CD4-positive, alpha-beta T cell treated with Interleukin-2 at 100 ng/mL for 4 hours (primary cell): ENCODE data around the gene SYNGR1.
"Not testable (repeated sequence)": the region's sequence is repeated elsewhere in the genome, so short reads cannot be mapped to it uniquely, and the experiment has no call there.

ENCODE experiments used
- DNase-seq: peaks from one replicate; pipeline ENCODE4 v3.0.0-alpha.2; 2020; ENCODE audit warnings: low spot score

Gene SYNGR1

DNA sequence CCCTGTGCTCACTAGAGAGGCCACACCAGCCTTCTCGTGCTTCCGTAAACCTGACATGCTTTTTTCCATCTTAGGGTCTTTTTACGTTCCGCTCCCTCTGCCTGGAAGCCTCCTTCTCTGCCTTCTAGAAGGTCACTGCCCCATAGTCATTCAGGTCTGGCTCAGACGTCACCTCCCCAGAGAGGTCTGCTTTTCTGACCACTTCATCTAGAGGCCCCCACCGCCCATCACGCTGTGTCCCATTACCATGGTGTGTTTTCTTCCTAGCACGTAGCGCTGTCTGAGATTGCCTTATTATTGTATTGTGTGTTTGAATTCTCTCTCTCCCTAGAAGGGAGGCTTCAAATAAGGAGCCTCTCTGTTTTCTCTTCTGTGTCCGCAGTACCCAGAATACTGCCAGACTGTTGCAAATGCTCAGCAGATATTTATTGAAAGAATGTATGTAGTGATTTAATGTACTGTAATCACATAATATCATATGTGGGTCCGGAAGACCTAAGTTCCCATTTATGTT, 59.8 kb downstream of the SYNGR1 start:
- no peak for DNase-seq

DNA sequence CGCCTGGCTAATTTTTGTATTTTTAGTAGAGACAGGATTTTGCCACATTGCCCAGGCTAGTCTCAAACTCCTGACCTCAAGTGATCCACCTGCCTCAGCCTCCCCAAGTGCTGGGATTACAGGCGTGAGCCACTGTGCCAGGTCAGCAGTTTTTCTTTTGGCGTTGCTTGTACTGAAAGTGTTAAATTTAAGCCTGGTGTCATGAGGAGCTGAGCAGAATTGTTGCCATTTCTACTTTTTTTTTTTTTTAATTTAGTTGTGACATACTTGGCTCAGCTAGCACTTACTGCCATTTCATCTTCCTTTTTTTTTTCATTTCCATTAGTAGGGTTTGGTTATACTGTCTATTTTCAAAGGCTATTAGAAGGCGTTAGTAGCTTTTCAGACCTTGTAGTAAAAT, 60.5 kb downstream of the SYNGR1 start:
- no peak for DNase-seq

DNA sequence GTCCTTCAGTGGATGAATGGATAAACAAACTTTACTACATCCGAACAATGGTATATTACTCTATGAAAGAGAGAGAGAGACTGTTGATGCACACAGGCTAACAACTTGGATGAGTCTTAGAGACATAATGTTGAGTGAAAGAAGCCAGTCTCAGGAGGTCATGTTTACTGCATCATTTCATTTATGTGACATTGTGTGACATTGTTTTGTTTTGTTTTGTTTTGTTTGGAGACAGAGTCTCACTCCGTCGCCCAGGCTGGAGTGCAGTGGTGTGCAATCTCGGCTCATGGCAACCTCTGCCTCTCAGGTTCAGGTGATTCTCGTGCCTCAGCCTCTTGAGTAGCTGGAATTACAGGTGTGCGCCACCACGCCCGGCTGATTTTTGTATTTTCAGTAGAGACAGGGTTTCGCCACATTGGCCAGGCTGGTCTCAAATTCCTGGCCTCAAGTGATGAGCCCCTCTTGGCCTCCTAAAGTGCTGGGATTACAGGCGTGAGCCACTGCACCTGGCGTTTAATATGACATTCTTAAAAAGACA, 62.1 kb downstream of the SYNGR1 start:
- not testable (repeated sequence) for DNase-seq

DNA sequence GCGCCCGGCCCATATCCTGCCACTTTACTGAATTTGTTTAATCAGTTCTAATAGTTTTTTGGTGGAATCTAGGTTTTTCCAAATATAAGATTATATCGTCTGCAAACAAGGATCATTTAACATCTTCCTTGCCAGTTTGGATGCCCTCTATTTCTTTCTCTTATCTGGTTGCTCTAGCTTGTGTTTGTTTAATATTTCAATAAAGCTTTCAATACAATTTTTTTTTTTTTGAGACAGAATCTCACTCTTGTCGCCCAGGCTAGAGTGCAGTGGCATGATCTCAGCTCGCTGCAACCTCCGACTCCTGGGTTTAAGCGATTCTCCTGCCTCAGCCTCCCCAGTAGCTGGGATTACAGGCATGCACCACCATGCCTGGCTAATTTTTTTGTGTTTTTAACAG, 63.4 kb downstream of the SYNGR1 start:
- DNase-seq: not testable (repeated sequence)

DNA sequence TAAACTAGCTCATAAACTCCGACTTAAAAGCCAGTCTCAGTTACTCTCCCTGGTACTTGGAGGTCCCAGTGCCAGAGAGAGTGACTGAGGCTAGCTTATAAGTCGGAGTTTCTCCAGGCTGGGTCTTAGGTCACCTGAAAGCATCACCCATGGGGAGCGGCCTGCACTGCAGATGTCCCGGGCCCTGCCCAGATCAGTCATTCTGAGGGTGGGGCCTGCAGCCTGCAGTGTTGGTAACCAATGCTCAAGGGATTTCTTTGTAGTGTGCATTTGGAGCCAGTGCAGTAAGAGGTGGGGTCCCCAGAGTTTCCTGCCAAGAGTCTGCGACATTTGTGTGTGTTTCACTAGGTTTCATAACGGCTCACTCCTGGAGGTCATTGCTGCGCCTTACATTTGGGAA, 64.6 kb downstream of the SYNGR1 start:
- DNase-seq: no peak

DNA sequence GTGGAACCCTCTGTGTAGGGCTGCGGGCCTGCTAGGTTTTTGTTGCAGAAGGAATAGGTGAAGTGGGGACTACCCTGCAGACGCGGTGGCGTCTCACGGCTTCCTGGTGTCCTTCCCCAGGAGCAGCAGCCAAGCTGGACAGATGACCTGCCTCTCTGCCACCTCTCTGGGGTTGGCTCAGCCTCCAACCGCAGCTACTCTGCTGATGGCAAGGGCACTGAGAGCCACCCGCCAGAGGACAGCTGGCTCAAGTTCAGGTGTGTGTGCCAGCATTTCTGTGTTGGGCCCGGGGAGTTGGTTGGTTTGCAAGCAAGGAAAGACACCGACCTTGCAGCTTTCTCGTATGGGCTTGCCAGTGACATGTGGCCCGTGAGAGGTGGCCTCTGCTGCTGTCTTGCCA, 65.1 kb downstream of the SYNGR1 start:
- no peak for DNase-seq

DNA sequence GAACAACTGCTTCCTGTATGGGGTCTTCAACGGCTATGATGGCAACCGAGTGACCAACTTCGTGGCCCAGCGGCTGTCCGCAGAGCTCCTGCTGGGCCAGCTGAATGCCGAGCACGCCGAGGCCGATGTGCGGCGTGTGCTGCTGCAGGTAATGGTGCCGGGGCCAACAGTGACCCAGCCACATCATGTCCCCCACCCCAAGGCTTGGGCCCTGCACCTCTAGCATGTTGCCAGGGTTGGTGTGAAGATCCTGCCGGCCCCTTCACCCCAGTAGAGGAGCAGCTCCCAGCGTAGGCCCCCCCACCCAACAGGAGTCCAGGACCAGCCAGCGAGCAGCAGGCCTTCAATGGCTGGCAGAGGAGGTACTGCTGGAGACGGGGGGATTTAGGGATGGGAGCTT, 65.7 kb downstream of the SYNGR1 start:
- DNase-seq: no peak

DNA sequence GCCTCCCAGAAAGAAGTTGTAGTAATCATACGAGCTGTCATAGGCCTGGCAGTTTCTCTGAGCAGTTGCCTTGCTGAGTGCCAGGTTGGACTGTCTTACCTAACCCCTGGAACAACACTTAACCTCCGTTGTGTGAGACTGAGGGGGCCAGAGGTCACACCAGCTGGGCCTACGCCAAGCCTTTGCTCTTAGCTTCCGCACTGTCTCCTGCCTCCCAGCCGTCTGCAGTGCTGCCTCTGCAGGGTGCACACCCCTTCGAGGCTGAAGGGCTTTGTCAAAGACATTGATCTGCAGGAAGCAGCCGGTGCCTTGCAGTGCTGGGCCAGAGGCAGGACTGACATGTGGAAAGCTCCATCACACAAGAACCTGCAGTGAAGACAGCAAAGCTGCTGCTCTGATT, 66.5 kb downstream of the SYNGR1 start:
- no peak for DNase-seq

DNA sequence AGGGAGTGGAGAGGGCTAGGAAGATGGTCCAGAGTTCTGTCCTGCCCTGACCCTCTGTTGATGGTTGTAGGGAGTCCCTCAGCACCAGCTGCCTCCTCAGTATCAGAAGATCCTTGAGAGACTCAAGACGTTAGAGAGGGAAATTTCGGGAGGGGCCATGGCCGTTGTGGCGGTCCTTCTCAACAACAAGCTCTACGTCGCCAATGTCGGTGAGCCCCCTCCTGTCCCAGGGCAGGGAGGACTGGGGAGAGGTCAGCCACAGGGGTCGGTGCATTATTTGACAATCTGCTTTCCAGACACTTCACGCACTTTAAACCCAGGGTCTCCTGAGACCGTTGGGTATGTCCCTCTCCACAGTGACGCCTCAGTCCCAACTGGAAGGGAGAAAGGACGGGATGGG, 67.8 kb downstream of the SYNGR1 start:
- DNase-seq: no peak

DNA sequence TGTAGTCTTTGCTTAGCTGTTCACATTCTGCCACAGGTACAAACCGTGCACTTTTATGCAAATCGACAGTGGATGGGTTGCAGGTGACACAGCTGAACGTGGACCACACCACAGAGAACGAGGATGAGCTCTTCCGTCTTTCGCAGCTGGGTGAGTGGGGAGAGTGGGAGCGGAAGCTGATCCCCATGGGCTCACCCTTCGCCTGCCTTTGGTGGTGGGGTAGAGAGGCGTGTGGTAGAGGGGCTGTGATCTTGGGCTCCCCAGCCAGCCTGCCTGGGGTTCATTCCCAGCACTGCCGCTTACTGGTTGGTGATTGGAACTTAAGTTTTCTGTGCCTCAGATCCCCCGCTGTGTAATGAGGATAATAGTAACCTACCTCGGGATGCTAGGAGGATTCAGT, 68.9 kb downstream of the SYNGR1 start:
- no peak for DNase-seq

DNA sequence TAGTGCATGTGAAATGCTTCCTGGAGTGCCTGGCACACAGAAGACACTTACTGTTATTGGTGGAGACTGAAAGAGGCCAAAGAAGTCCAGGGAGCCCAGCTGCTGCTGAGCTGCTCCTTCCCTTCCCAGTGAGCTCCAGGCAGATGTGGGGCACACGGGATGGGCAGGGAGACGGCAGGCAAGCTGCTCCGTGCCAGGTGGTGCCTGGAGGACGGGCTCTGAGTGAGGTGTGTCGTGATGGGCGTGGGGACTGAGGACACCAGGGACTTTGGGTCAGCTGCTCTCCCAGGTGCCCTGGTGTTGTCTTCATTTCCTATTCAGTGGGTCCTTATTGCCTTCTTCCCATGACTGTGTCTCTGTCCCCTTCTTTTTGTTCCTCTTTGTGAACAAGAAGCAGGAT, 69.3 kb downstream of the SYNGR1 start:
- no peak for DNase-seq

DNA sequence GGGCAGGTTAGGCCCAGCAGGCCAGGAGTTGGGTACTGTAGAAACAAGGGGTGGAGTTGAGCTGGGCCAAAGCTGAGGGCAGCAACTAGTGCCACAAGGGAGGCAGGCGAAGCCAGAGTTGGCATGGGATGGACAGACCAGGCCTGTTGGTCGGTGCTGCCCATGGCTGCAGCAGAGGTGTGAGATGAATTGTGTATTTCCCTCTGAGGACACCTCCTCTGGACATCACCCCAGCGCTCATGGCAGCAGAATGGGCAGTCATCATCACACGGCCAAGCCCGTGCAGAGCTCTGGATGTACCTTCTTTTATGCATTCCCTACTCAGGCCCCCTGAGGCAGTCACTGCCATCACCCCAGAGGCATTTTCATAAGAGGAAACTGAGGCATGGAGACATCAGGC, 70.1 kb downstream of the SYNGR1 start:
- DNase-seq: no peak

DNA sequence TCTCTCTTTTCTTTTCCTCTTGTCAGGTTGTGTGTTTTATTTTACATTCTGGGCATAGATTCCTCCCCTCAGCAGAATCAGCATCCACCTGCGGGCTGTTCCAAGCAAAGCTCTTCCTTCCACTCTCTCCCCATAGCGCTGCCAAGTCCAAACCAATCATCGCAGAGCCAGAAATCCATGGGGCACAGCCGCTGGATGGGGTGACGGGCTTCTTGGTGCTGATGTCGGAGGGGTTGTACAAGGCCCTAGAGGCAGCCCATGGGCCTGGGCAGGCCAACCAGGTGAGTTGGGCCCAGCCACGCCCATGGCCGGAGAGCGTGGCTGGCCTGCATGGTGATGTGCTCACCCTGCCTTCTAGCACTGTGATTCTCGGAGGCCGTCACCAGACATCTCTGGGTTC, 71.9 kb downstream of the SYNGR1 start:
- no peak for DNase-seq

DNA sequence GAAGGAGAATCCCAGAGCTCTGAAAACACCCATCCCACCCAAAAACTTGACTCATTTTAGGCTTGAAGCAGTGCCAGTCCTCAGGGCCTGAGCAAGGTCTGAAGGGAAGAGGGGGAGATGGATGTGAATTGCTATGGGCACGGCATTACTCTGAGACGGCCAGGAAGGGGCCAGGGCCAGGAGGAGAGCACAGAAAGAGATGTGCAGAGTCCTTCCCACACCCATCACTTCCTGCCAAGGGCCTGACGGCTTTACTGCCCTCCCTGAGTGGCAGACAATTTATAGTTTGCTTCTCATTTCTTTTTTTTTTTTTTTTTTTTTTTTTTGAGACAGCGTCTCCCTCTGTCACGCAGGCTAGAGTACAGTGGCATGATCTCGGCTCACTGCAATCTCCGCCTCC, 72.3 kb downstream of the SYNGR1 start:
- no peak for DNase-seq

DNA sequence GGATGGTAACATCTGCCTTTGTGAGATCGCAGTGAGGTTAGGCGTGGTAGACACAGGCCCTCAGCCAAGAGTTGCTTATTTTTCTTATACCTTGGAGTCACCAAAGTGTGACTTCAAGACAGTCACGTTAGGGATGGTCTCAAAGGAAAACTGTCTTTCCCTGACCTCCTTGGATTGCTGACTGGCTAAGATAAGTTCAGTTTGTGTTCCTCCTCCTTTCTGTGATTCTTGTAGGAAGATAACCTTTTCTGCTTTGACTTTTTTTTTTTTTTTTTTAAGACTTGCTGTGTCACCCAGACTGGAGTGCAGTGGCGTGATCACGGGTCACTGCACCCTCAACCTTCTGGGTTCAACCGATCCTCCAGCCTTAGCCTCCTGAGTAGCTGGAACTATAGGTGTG, 72.9 kb downstream of the SYNGR1 start:
- no peak for DNase-seq

DNA sequence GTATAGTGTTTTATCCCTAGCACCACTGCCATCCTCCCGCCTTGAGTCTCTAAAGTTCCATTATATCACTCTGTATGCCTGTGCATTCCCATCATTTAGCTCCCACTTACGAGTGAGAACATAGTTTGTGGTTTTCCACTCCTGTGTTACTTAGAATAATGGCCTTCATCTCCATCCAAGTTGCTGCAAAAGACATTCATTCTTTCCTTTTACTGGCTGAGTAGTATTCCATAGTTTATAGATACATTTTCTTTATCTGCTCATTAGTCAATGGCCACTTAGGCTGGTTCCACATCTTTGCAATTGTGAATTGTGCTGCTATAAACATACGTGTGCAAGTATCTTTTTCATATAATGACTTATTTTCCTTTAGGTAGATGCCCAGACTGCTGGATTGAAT, 74.2 kb downstream of the SYNGR1 start:
- no peak for DNase-seq

DNA sequence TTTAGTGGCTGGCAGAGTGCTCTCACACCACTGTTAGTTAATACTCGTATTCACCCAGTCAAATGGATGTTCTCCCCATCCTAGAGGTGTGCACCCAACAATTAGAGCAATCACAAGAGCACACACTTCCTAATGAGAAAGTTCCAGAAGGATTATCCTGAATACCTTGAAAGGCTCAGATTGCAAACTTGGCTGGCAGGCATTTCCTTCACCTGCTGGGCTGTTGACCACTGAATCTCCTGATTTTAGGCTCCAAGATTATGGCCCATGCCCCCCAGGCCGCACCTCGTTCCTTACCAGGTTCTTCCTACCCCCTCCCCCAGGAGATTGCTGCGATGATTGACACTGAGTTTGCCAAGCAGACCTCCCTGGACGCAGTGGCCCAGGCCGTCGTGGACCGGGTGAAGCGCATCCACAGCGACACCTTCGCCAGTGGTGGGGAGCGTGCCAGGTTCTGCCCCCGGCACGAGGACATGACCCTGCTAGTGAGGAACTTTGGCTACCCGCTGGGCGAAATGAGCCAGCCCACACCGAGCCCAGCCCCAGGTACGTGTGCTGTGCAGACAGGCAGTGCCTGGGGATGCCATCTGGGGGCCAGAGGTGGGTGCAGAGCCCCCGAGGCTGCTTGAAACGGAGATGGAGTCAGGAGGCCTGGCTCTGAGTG, 76.7 kb downstream of the SYNGR1 start:
- DNase-seq: no peak

DNA sequence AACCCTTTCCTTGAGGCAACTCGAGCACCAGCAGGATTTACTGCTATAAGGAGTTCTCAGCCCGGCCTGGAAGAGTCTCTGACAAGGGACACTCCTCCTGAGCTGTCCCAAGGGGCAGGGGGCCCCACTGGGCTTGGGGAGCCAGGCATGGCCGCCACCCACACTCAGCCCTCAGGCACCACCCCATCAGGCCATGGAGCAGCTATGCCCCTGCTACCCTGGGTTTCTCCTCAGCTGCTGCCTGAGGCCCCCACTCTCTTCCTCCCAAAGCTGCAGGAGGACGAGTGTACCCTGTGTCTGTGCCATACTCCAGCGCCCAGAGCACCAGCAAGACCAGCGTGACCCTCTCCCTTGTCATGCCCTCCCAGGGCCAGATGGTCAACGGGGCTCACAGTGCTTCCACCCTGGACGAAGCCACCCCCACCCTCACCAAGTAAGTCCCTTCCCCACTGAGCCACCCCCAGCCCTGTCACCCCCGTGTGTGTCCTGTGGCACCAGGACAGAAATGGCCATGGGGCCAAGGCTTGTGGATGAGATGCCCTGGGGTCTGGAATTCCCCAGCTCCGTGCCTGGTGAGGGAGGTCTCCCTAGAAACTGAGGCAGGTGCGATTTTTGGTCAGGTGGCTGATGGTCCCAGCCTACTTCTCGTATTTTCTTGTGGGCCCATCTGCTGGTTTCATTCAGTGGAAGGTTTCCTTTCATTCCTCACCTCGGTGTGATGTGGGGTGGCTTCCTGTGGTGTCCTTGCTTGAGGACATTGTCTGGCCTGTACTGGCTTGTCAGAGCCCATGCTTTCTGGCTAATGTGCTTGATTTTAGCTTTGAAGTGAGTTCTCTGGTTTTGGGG, 78.2 kb downstream of the SYNGR1 start:
- no peak for DNase-seq

DNA sequence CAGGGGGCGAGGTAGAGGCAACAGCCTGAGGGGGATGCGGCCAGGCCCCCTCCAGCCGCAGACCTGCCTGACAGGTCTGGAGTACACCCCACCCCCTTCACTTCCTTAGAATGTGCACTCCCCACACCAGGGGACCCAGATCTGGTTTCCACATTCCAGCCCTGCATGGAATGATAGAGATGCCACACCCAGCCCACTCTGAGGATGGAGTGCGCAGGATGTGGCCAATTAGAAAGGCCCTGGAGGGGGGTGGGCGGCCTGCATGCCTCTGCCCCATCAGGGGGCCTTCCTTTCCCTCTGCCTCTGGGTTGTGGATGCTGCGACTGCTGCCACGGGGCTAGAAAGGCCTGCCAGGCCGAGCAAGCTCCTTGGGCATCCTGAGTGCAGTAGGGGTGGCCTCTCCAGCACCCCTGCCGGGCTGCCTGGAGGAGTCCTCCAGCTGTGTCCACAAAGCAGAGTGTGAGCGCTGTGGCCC, 78.8 kb downstream of the SYNGR1 start:
- no peak for DNase-seq

DNA sequence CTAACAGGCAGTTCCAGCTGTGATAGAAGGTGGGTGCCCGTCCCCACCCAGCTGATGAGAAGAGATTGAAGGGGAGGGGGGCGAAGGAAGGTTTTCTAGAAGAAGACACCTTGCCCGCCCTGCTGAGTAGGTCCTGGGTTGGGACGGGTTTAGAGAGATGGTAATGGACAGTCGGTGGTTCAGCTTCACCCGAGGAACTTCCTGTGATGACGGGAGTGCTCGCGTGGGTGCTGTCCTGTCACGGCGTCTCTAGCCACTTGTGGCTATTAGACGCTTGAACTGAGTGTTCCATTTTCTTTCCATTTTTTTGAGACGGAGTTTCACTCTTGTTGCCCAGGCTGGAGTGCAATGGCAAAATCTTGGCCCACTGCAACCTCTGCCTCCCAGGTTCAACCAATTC, 79.4 kb downstream of the SYNGR1 start:
- no peak for DNase-seq

DNA sequence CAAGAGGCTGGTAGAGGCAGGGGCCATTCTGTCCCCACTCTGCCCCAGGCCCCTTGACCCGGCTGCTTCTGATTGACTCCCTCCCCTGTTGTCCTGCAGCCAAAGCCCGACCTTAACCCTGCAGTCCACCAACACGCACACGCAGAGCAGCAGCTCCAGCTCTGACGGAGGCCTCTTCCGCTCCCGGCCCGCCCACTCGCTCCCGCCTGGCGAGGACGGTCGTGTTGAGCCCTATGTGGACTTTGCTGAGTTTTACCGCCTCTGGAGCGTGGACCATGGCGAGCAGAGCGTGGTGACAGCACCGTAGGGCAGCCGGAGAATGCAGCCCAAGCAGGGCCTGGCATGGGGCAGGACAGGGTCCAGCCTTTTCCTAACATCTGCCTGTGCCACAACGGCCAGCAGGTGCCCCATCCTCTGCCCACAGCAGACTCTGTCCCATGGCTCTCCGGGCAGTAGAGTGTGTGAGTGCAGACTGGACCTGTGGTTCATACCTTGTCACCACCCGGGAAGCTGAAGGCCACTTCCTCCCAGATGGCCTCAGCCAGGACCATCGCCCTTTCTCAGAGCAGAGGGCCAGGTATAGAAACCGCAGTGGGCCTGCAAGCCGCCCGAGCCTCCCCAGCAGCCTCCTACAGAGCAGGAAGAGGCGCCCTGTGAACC, 80.3 kb downstream of the SYNGR1 start:
- no peak for DNase-seq

DNA sequence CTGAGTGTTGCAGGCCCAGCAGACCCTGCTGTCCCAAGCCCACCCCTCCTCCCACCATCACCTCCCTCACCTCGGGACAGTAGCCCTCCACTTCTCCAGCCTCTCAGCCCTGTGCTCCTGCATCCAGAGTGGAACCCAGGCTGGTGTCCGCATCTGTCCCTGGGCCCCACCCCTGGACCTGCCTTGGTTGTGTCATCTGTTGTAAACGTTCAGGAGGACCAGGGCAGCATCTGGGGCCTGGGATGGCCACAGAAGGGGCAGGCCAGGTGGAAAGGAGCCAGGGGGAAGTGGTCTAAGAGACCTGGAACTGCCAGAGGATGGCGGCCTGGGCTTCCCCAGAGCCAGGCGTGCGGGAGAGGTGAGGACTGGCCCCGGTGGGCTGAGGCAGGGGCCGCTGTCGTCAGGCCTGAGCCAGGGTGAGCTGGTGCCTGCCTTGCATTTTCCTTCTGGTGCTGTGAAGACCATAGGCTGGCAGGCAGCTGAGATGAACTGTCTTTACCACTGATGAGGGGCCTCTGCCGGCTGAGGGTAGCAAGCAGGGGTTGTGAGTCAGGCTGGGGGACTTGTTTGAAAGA, 80.9 kb downstream of the SYNGR1 start:
- DNase-seq: no peak
